Tibial artery (tissue), 4 donors: Measurements from ENCODE around the gene RTP2.

ENCODE experiments used
- DNase-seq, 2 donors: peaks; one replicate each; pipeline ENCODE4 v3.0.0-alpha.2; 2019
- H3K27ac ChIP-seq, 2 donors: fragments of 200-600 bp; sonication (generic) in 1 of 2; 1 replicate in 1 of 2; 2 replicates in 1 of 2; pipeline ENCODE4 v1.5.1; 2018 to 2019; ENCODE audit warnings: mild to moderate bottlenecking in 1 of 2
- H3K27me3 ChIP-seq, 2 donors: fragments of 200-600 bp; sonication (generic) in 1 of 2; one replicate each; pipeline versions ENCODE4 v1.5.1 to v1.6.0; 2016 to 2019
- H3K36me3 ChIP-seq, 3 donors: fragments of 200-600 bp; sonication (generic) in 2 of 3; one replicate each; pipeline ENCODE4 v1.5.1; 2016 to 2019; ENCODE audit warnings: mild to moderate bottlenecking in 2 of 3
- H3K4me1 ChIP-seq, 4 donors: fragments of 200-600 bp; sonication (generic) in 2 of 4; 1 replicate in 3 of 4; 2 replicates in 1 of 4; pipeline ENCODE4 v1.5.1; 2016 to 2019
- H3K4me3 ChIP-seq, 2 donors: fragments of 200-600 bp; sonication (generic) in 1 of 2; 1 replicate in 1 of 2; 2 replicates in 1 of 2; pipeline ENCODE4 v1.5.1; 2018 to 2019; ENCODE audit warnings: mild to moderate bottlenecking in 2 of 2
- H3K9me3 ChIP-seq, 3 donors: fragments of 200-600 bp; sonication (generic) in 1 of 3; one replicate each; pipeline ENCODE4 v1.5.1; 2016 to 2019
- intact Hi-C: fragments of 100-400 bp; cut with DNase I; formaldehyde crosslinking; loops from one replicate; pipeline ENCODE4 v1.15.0; 2023; ENCODE audit warnings: low total_unique reads
- TF ChIP-seq, protein P1 (sequence below), 2 experiments: fragments of 200-600 bp in 1 of 2; fragments of 450-650 bp in 1 of 2; IDR thresholded peaks; one replicate each; pipeline ENCODE4 v1.5.1; 2017 to 2019; ENCODE audit warnings: antibody characterized with exemption in 2 of 2, mild to moderate bottlenecking in 1 of 2, moderate library complexity in 1 of 2

Gene RTP2

DNA sequence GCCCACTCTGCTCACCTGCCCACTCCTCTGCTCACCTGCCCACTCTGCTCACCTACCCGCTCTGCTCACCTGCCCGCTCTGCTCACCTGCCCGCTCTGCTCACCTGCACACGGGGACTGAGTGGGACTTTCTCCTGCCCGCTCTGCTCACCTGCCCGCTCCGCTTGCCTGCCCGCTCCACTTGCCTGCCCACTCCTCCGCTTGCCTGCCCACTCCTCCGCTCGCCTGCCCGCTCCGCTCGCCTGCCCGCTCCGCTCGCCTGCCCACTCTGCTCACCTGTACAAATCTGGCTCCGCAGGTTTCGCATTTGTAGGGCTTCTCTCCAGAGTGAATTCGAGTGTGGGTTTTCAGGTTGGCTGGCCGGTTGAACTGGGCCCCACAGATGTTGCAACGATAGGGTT lies 22.9 kb upstream of the RTP2 start:
- H3K36me3 ChIP-seq = peaks cover 97 to 100% (median 98%) of the 10 kb centered on the region in 3 donors
- intact Hi-C loops = no loop called here
- no peaks in the 10 kb centered on the region for H3K27me3 ChIP-seq
- TF ChIP-seq, protein P1, sequence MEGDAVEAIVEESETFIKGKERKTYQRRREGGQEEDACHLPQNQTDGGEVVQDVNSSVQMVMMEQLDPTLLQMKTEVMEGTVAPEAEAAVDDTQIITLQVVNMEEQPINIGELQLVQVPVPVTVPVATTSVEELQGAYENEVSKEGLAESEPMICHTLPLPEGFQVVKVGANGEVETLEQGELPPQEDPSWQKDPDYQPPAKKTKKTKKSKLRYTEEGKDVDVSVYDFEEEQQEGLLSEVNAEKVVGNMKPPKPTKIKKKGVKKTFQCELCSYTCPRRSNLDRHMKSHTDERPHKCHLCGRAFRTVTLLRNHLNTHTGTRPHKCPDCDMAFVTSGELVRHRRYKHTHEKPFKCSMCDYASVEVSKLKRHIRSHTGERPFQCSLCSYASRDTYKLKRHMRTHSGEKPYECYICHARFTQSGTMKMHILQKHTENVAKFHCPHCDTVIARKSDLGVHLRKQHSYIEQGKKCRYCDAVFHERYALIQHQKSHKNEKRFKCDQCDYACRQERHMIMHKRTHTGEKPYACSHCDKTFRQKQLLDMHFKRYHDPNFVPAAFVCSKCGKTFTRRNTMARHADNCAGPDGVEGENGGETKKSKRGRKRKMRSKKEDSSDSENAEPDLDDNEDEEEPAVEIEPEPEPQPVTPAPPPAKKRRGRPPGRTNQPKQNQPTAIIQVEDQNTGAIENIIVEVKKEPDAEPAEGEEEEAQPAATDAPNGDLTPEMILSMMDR (IDR thresholded peaks at IDR 0.05) = no peak
- DNase-seq = no peak
- no peaks in the 10 kb centered on the region for H3K9me3 ChIP-seq
- no peak overlapping the region for H3K4me3 ChIP-seq
- H3K4me1 ChIP-seq = no peaks in the 10 kb centered on the region
- no peak overlapping the region for H3K27ac ChIP-seq

DNA sequence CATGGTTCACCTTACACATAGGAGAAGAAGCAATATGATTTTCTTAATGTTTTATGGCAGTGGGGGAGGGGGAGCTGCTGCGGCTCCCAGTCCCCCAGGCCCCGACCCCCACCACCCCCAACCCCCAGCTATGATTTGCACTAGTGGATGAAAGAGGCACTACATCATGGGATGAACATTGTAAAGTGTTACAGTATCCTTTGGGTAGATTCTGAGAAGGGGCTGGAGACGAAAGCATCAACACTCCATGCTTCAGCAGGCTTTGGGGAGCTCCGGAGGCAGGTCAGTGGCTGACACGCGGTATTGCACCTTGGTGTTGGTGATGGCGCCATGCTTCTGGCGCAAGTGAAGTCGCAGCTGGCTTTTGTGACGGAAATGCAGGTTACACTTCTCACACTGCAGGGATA lies 19.9 kb upstream of the RTP2 start:
- intact Hi-C loops = no loop called here
- Histone ChIP-seq H3K4me1 (no peaks in the 10 kb centered on the region), H3K27me3 (no peaks in the 10 kb centered on the region), H3K4me3 (no peak overlapping the region), H3K27ac (no peak overlapping the region), H3K36me3 (peaks cover 67 to 71% (median 68%) of the 10 kb centered on the region in 3 donors), H3K9me3 (no peaks in the 10 kb centered on the region)
- no peak for DNase-seq
- TF ChIP-seq, protein P1 (IDR thresholded peaks at IDR 0.05) = no peak

GRCh38 chr3:187721055-187721454 lies 18.7 kb upstream of the RTP2 start:
- Histone ChIP-seq H3K9me3 (no peaks in the 10 kb centered on the region), H3K36me3 (peaks cover 56 to 59% (median 57%) of the 10 kb centered on the region in 3 donors), H3K27me3 (no peaks in the 10 kb centered on the region), H3K4me3 (no peak overlapping the region), H3K4me1 (no peaks in the 10 kb centered on the region), H3K27ac (no peak overlapping the region)
- TF ChIP-seq, protein P1 (IDR thresholded peaks at IDR 0.05) = no peak
- no peak for DNase-seq
- intact Hi-C loops = no loop called here

DNA sequence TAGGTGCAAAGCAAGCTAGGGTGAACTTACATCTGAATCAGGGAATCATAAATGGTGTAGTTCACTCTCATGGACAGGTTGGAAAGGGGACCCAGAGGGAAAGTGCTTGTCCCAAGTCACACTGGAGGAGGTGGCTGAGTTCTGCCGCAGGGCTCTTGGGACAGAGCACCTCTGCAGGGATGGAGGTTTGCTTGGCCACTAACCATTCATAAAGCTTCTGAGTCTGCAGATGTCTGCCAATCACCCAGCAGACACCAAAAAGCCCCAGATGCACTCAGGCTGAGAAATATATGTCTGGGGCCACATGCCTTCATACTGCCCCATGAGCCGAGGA lies 17.9 kb upstream of the RTP2 start:
- Histone ChIP-seq H3K4me1 (no peaks in the 10 kb centered on the region), H3K27ac (no peak overlapping the region), H3K9me3 (no peaks in the 10 kb centered on the region), H3K36me3 (peaks cover 48 to 52% (median 49%) of the 10 kb centered on the region in 3 donors), H3K27me3 (no peaks in the 10 kb centered on the region), H3K4me3 (no peak overlapping the region)
- no peak for DNase-seq
- TF ChIP-seq, protein P1 (IDR thresholded peaks at IDR 0.05) = no peak
- intact Hi-C loops = no loop called here

GRCh38 chr3:187719628-187720336 lies 17.4 kb upstream of the RTP2 start:
- H3K4me3 ChIP-seq = no peak overlapping the region
- peaks cover 43 to 47% (median 44%) of the 10 kb centered on the region in 3 donors for H3K36me3 ChIP-seq
- H3K27ac ChIP-seq = no peak overlapping the region
- H3K4me1 ChIP-seq = no peaks in the 10 kb centered on the region
- no peaks in the 10 kb centered on the region for H3K27me3 ChIP-seq
- TF ChIP-seq, protein P1 (IDR thresholded peaks at IDR 0.05) = no peak
- no peak for DNase-seq
- intact Hi-C loops = loop anchor here (10.0 kb wide), 1 partner anchor 405 kb away; no protein-coding TSS in a partner anchor
- no peaks in the 10 kb centered on the region for H3K9me3 ChIP-seq
